HG02623 (cell line): ENCODE measurements around the gene LTB4R2.

ENCODE experiments used
- ATAC-seq: cut with Tn5 transposase; IDR thresholded peaks from one replicate; pipeline ENCODE4 v1.9.1; 2021; ENCODE audit warnings: moderate library complexity; ENCODE audit not compliant: unreplicated experiment

Gene LTB4R2, protein sequence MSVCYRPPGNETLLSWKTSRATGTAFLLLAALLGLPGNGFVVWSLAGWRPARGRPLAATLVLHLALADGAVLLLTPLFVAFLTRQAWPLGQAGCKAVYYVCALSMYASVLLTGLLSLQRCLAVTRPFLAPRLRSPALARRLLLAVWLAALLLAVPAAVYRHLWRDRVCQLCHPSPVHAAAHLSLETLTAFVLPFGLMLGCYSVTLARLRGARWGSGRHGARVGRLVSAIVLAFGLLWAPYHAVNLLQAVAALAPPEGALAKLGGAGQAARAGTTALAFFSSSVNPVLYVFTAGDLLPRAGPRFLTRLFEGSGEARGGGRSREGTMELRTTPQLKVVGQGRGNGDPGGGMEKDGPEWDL

DNA sequence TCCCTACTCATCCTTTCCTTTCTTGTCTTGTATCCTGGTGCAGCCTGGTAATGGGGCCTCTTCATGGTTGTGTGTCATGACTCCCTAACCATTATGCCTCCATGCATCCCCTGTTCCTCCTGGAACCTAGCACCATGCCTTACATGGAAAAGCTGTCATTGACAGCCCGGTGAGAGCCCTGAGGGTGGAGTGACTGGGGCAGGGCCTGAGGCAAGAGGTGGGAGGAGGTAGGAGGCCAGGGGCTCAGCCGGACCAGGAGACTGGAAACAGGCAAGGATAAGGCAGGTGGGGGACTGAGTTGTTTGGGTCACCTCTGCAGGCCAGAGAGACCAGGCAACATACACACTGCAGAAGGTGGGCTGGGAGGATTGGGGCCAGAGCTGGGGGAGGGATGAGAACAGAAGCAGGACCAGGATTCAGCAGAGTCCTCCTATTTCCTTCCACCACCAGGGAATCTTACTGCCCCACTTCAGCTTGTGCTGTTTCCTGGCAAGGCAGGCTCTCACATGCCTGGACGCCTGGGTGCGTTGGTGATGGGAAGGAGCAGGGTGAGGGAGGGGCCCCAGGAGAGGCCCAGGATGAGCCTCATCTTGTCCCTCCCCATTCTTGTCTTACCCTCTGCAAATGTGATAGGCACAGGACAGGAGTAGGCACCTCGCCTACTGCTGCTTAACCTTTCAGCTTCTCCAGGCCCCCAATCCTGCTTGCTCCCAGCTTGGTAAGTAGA, at the start of gene LTB4R2:
Gene LTB4R2 (plus strand): TSS at position 603 of the 727 bp plus-strand sequence. CDS start 525 bp downstream, outside the sequence.
- no peak for ATAC-seq

- ATAC-seq: no peak
Measured at GRCh38 chr14:24260780-24261157, 49.2 kb upstream of the LTB4R2 start.

- no peak for ATAC-seq
Measured at GRCh38 chr14:24261256-24261968, 48.5 kb upstream of the LTB4R2 start.

DNA sequence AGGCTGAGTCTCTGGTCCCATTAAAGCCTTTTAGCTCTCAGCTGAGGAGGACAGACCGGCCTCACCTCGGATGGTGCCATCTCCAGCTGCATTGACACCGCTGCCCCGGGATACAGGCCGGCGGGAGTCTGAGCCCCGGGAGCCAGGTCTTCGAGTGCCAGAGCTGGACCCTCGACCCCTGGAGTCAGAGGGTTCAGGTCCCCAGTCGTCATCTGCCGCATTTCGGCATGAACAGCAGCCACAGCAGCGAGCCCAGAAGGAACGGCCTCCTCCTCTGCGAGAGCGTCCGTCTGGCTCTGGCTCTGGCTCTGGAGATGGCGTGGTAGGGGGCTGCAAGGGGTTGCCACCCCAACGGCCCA, 48.0 kb upstream of the LTB4R2 start:
- no peak for ATAC-seq

DNA sequence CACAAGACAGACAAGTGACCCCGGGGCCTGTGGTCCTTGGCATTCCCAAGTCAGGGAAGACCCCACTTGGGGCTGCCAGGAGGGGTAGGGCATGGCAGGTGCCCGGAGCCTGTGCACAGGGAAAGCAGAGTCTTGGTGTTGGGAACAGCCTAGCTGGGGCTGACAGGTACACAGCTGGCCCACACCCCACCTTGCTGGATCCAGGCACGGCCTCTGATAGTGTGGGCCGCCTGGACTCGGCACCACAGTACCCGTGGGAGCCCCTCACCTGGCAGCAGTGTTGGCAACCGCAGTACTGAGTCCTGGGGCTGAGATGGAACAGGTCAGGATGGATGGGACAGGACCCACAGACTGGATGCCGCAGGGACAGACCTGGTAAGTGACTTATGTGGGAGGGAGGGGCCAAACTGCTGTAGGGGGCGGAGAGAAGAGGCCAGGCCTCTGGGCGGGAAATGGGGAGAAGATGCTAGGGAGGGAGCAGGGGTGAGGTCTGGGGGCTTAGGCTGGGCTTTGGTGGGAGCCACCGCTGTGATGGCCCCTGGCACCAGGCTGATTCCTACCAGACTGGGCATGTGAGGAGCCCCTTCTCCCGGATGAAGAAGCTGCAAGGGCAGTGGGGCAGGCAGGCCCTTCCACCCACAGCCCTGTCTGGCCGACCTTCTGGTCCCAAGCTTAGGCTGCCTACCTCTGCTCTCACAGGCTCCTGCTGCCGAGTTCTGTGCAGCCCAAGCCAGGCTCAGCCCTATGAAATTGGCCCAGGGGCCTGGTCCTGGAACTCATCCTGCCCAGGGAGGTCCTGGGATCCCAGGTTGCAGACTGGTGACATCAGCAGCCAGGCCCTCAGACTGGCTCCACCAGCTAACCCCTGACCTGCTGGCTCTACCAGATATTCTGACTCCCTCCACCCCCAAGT, 46.9 kb upstream of the LTB4R2 start, which contains the start of gene TGM1:
Gene TGM1 (minus strand): TSS at position 357 of the 913 bp plus-strand sequence. CDS start 825 bp downstream, outside the sequence.
- no peak for ATAC-seq

GRCh38 chr14:24263848-24264247, 46.1 kb upstream of the LTB4R2 start:
- no peak for ATAC-seq

DNA sequence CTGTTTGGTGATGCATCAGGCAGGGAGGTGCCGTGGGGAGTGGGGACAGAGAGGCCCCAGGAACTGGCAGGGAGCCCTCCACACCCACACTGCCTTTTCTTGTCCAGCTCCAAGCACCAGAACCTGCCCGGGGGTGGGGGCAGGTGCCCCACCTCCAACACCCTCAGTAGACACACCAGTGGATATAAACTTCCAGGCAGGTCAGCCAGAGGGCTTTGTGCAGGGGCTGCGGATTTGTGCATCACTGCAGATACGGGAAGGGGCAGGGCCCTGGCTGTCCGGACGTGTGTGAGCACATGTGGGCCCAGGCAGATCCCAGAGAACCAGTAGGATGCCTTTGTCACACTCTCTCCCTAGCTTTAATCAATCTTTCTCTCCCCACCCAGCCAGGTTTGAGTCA, 45.6 kb upstream of the LTB4R2 start:
- ATAC-seq: no peak

DNA sequence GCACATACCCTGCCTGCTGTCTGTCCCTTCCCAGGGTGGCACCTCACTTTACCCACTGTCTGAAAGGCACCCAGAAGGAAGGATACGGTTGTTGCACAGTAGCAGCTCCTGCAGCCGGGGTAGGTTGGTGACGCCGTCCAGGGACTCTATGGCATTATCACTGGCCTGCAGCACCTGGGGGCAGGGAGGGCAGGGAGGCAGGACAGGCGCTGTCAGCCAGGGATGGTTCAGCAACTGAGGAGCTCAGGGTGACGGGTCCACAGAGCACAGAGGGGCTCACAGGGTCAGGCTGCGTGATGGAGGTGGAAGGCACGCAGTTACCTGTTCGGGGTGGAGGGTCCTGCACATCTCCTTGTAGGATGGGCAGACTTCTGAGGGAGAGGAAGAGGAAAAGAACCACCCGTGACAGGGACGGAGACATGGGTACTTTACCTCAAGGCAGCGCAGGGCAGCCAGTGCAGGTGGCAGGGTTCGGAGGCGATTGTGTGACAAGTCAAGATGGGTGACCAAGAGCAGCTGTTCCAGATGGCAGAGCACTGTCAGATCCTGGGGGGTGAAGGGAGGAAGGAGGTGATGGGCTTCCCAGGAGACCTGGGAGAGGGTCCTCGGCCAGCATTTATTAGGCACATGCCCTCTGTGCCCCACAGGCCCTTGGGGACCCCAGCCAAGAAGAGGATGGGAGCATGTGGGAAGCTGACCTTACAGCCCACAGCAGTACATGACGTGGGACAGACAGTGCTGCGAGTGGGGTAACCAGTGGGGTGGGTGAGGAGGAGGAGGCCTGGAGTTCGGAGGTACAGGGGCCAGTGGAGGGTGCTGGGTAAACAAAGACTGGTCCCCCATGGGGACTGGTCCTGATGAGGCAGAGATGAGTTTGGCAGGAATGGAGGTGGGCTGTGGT, 43.3 kb upstream of the LTB4R2 start:
- no peak for ATAC-seq

GRCh38 chr14:24267516-24267915, 42.4 kb upstream of the LTB4R2 start:
- no peak for ATAC-seq

DNA sequence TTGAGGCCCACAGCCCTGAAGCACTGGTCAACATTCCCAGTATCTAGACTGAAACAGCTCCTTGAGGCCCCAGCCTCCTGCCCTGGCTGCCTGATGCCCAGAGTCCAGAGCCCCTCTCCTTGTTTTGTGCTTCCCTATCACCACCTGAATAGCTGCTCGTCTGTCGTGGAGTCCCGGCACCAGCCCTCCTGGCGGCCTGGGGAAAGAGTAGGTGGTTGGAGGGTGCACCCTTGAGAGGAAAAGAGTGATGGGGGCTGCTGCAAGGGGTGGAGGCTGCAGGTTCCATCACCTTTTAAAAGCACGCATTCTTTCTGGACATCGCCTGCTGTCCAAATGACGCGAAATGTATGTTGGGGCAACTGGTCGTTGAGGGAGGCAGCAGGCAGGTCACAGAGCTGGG, 41.7 kb upstream of the LTB4R2 start:
- no peak for ATAC-seq

- no peak for ATAC-seq
Measured at GRCh38 chr14:24269368-24269767, 40.6 kb upstream of the LTB4R2 start.

DNA sequence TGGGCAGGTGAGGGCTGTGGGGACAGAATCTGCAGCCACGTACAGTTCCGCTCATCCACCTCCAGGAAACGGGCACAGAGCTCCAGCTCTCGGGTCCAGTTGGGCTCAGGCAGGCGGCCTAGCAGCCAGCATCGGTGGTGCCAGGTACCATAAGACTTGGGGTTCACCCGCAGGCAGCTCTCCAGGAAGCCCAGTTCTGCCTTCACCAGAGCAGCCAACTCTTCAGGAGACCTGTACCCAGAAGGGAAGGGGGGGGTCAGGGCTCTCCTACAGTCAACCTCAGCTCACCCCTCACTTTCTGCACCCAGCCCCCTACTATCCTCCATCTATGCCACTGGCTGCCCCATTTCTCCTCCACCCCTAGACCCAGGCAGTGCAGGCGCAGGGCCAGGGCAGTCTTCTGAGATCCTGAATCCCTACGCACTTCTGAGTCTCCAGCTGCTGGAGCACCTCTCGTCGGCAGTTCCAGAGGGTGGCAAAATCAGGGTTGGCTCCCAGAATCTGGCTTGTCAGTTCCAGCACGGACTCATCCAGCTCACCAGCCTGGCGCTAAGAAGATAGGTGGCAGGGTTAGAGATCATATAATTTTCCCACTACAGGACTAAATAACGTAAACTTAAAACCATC, 39.9 kb upstream of the LTB4R2 start:
- no peak for ATAC-seq

GRCh38 chr14:24270537-24271133, 39.3 kb upstream of the LTB4R2 start:
- no peak for ATAC-seq

DNA sequence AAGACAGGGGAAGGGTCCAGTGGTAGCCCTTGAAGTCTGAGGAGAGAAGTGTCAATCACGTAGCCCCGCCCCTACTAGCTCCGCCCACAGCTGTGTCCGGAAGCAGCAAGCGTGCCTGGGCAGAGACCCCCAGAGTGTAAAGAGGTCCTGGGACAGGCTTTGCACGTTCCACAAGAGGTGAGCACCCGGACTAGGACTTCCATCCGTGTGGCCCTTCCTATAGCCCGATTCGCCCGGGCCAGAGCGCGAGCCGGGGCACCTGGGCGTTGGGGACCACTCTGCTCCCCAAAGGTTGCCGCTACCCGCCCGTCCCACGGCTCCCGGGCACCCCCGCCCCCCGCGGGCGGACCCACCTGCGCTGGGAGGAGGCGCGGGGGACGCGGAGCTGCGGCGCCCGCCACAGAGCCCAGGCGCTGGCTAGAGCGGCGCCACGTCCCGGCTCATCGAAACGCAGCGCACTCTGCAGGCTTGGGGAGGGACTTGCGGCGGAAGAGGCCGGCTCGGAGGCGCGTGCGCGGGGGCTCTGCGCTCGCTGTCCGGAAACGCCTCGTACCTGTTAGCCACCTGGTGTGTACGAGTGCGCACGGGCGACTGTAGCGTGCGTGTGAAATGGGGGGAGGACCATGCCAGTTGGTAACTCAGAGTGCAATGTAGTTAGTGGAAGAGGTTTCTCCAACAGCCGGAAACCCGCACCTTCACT, 38.7 kb upstream of the LTB4R2 start, which contains the start of gene RABGGTA:
Gene RABGGTA (minus strand): TSS at position 464 of the 700 bp plus-strand sequence. CDS start 482 bp downstream, outside the sequence.
- peak; percentile 80 for ATAC-seq

DNA sequence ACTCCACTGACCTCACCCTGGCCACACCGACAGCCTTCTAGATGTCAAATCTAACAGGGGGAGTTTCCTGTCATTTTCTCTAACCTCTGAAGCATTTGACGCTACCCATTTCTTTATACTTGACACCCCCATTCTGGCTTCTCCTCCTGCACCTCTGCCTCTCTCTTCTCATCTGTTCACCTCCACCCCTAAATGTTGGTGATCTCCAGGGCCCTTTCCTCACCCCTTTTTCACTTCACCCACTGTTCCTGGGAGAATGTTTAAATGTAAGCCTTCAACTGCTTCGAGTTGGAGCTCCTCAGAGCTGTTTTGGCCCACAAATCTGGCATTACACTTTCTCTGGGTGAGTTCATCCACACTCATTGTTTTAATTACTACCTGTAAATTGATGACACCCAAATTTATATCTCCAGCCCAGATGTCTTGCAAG, 38.1 kb upstream of the LTB4R2 start:
- no peak for ATAC-seq

DNA sequence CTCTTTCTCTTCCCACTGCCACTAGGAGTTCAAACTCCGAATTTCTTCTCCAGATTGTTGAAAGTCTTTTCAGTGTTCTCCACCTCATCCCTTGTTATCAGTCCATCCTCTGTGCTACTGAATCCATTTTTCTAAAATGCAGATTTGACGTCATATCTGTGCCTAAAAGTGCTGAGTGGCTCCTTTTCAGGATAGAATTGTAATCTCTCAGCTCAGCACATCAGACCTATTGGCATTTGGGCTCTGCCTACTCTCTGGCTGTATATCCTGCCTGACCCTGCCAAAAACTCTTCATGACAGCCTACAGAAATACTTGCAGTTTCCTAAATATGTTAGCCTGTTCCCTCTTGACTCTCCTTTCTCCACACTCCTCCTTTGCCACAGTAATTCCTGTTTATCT, 37.5 kb upstream of the LTB4R2 start:
- ATAC-seq: no peak

- ATAC-seq: no peak
Measured at GRCh38 chr14:24273422-24273998, 36.4 kb upstream of the LTB4R2 start.
